Motor neuron (in vitro differentiated cells): ENCODE measurements around the gene WDR64. TPM values are rescaled to one million over a fixed set of nuclear protein-coding genes. Genes with fewer than 3 reads are reported as not detected.

Experiments
- ATAC-seq, 8 experiments: fragments of 200-7000 bp; cut with Tn5 transposase; replicated peaks in 6 of 8; 2 replicates each; pipeline ENCODE4 v1.8.0; 2021; ENCODE audit warnings: mild to moderate bottlenecking in 8 of 8, moderate library complexity in 8 of 8
- H3K27ac ChIP-seq, 2 donors: fragments of 250-450 bp; sonication (Bioruptor Pico); 2 replicates each; pipeline ENCODE4 v1.9.0; 2021; ENCODE audit warnings: antibody characterized with exemption in 2 of 2, mild to moderate bottlenecking in 2 of 2, moderate library complexity in 1 of 2
- H3K4me1 ChIP-seq, 2 donors: fragments of 250-450 bp; sonication (Bioruptor Pico); replicated peaks in 1 of 2; 2 replicates each; pipeline ENCODE4 v1.6.1; 2021; ENCODE audit warnings: antibody characterized with exemption in 2 of 2, mild to moderate bottlenecking in 2 of 2, moderate library complexity in 1 of 2
- H3K4me3 ChIP-seq, 5 donors: fragments of 250-450 bp; sonication (Bioruptor Pico); 2 replicates each; pipeline ENCODE4 v1.9.0; 2021; ENCODE audit warnings: antibody characterized with exemption in 5 of 5, mild to moderate bottlenecking in 5 of 5, moderate library complexity in 4 of 5
- WGBS, 10 experiments: fragments of 450-650 bp; shearing (Covaris generic); methylation state at CpG; one replicate each; pipeline ENCODE4 v1.0.0; 2022; 5-methylcytosine and 5-hydroxymethylcytosine counted together
- in situ Hi-C, 9 experiments: fragments of 400-800 bp; cut with MboI; loops; one replicate each; pipeline ENCODE4 v1.15.0; 2021; ENCODE audit warnings: low sequenced_read_pairs in 9 of 9, low pct_unique_long_range_greater_than_20kb in 2 of 9; ENCODE audit not compliant: unreplicated experiment in 9 of 9
- total RNA-seq, 8 experiments: library from RNA; unstranded; fragments of 300-600 nt; gene quantifications; 2 replicates each; pipeline versions ENCODE4 v1.2.3 to v1.2.4, GENCODE V29; 2022

WDR64 gene
- total RNA-seq, 8 experiments from 2014 or later: 0.05 to 0.85 (median 0.27) TPM; not detected in 4

- in situ Hi-C loops: no loop called here
- peaks cover 16 to 28% of the 10 kb centered on the region in 2 donors for H3K4me1 ChIP-seq
- H3K4me3 ChIP-seq: no peak overlapping the region
- H3K27ac ChIP-seq: no peak overlapping the region
- no peak for ATAC-seq
Observed at GRCh38 chr1:241637046-241637590, 15.0 kb upstream of the WDR64 start.

- Histone ChIP-seq H3K4me1 (peaks cover 16 to 28% of the 10 kb centered on the region in 2 donors), H3K27ac (no peak overlapping the region), H3K4me3 (peak overlapping the region in 2 of 5 donors; percentile 3 to 71)
- ATAC-seq: no peak
- in situ Hi-C loops: no loop called here
- 61 to 100% (median 79%) methylated on average over 1 to 4 of the region's 4 CpGs; no CpG with 5 or more reads in 1 of the 10 experiments for WGBS, 10 experiments
Observed at GRCh38 chr1:241637604-241638003, 14.5 kb upstream of the WDR64 start.

- H3K27ac ChIP-seq: no peak overlapping the region
- 0 to 100% (median 50%) methylated on average over 1 to 5 of the region's 5 CpGs; no CpG with 5 or more reads in 1 of the 10 experiments for WGBS, 10 experiments
- peak overlapping the region; percentile 71 to 92 (median 82) for H3K4me3 ChIP-seq
- in situ Hi-C loops: no loop called here
- no peak for ATAC-seq
- peaks cover 16 to 28% of the 10 kb centered on the region in 2 donors for H3K4me1 ChIP-seq
Observed at GRCh38 chr1:241638099-241638682, 13.9 kb upstream of the WDR64 start.

- ATAC-seq: no peak
- peak overlapping the region; percentile 71 to 92 (median 82) for H3K4me3 ChIP-seq
- H3K4me1 ChIP-seq: peaks cover 16 to 28% of the 10 kb centered on the region in 2 donors
- H3K27ac ChIP-seq: peak overlapping the region in 1 of 2 donors; percentile 76
- WGBS, 10 experiments: 0 to 51% (median 6%) methylated on average over 1 to 11 of the region's 11 CpGs
- in situ Hi-C loops: no loop called here
Observed at GRCh38 chr1:241638909-241639622, 13.0 kb upstream of the WDR64 start.

GRCh38 chr1:241639623-241640148, 12.4 kb upstream of the WDR64 start:
- Histone ChIP-seq H3K4me1 (peaks cover 16 to 28% of the 10 kb centered on the region in 2 donors), H3K4me3 (peak overlapping the region; percentile 71 to 92 (median 82)), H3K27ac (peak overlapping the region; percentile 69 to 76)
- ATAC-seq: peak in 4 of 8 experiments; percentile 64 to 77 (median 70)
- in situ Hi-C loops: no loop called here
- WGBS, 10 experiments: 0 to 3% (median 0%) methylated on average over 2 to 8 of the region's 42 CpGs; no CpG with 5 or more reads in 6 of the 10 experiments

- ATAC-seq: peak; percentile 91 to 97 (median 96)
- in situ Hi-C loops: no loop called here
- H3K4me3 ChIP-seq: peak within 1 kb of the TSS; percentile 71 to 92 (median 82)
- H3K27ac ChIP-seq: peak within 1 kb of the TSS; percentile 69 to 76
- H3K4me1 ChIP-seq: peaks cover 16 to 28% of the 10 kb centered on the region in 2 donors
- 0 to 100% (median 63%) methylated on average over 1 to 10 of the region's 81 CpGs; no CpG with 5 or more reads in 2 of the 10 experiments for WGBS, 10 experiments
Observed at GRCh38 chr1:241640149-241640866, 11.8 kb upstream of the WDR64 start, which contains the start of the genes CHML and OPN3. TSS of gene CHML (minus strand) at chr1:241640369. CDS start at chr1:241635766, 4,603 bp downstream. TSS of gene OPN3 (minus strand) at chr1:241640369. CDS start at chr1:241640254, 115 bp downstream.

- H3K4me3 ChIP-seq: peak overlapping the region in 2 of 5 donors; percentile 82 to 92
- no peak for ATAC-seq
- WGBS, 10 experiments: 89 to 100% (median 95%) methylated on average over 1 to 8 of the region's 9 CpGs; no CpG with 5 or more reads in 1 of the 10 experiments
- no peak overlapping the region for H3K27ac ChIP-seq
- peaks cover 16 to 28% of the 10 kb centered on the region in 2 donors for H3K4me1 ChIP-seq
- in situ Hi-C loops: no loop called here
Observed at GRCh38 chr1:241640867-241641622, 11.0 kb upstream of the WDR64 start.

GRCh38 chr1:241641773-241642592, 10.1 kb upstream of the WDR64 start:
- ATAC-seq: no peak
- H3K4me1 ChIP-seq: peaks cover 16 to 25% of the 10 kb centered on the region in 2 donors
- in situ Hi-C loops: no loop called here
- H3K4me3 ChIP-seq: no peak overlapping the region
- WGBS, 10 experiments: 55 to 95% (median 77%) methylated on average over 3 to 12 of the region's 12 CpGs; no CpG with 5 or more reads in 1 of the 10 experiments
- no peak overlapping the region for H3K27ac ChIP-seq

GRCh38 chr1:241642593-241642944, 9.5 kb upstream of the WDR64 start:
- Histone ChIP-seq H3K4me1 (peaks cover 12 to 19% of the 10 kb centered on the region in 2 donors), H3K4me3 (no peak overlapping the region), H3K27ac (no peak overlapping the region)
- in situ Hi-C loops: no loop called here
- ATAC-seq: no peak
- WGBS, 10 experiments: 40 to 100% (median 92%) methylated on average over 1 of the region's 1 CpG; no CpG with 5 or more reads in 1 of the 10 experiments

- no peak for ATAC-seq
- in situ Hi-C loops: no loop called here
Observed at GRCh38 chr1:241644259-241644658, 7.8 kb upstream of the WDR64 start.

GRCh38 chr1:241645199-241645598, 6.9 kb upstream of the WDR64 start:
- peaks cover 5 to 7% of the 10 kb centered on the region in 2 donors for H3K4me1 ChIP-seq
- 20 to 100% (median 80%) methylated on average over 2 to 4 of the region's 4 CpGs; no CpG with 5 or more reads in 4 of the 10 experiments for WGBS, 10 experiments
- ATAC-seq: no peak
- no peak overlapping the region for H3K27ac ChIP-seq
- H3K4me3 ChIP-seq: no peak overlapping the region
- in situ Hi-C loops: no loop called here

More at GRCh38 chr1:241644259-241644658, 7.8 kb upstream of the WDR64 start:
- Histone ChIP-seq H3K4me3 (no peak overlapping the region), H3K27ac (no peak overlapping the region), H3K4me1 (peaks cover 5 to 7% of the 10 kb centered on the region in 2 donors)
- WGBS, 10 experiments: 71 to 100% (median 94%) methylated on average over 2 of the region's 2 CpGs; no CpG with 5 or more reads in 3 of the 10 experiments
